HG03280 (cell line): ENCODE results near the gene CANX.

Source experiments
- ATAC-seq: cut with Tn5 transposase; IDR thresholded peaks from one replicate; pipeline ENCODE4 v1.9.1; 2021; ENCODE audit warnings: mild to moderate bottlenecking, moderate library complexity; ENCODE audit not compliant: unreplicated experiment

CANX gene

GRCh38 chr5:179773686-179774040, 74.9 kb downstream of the CANX start:
- ATAC-seq = no peak

DNA sequence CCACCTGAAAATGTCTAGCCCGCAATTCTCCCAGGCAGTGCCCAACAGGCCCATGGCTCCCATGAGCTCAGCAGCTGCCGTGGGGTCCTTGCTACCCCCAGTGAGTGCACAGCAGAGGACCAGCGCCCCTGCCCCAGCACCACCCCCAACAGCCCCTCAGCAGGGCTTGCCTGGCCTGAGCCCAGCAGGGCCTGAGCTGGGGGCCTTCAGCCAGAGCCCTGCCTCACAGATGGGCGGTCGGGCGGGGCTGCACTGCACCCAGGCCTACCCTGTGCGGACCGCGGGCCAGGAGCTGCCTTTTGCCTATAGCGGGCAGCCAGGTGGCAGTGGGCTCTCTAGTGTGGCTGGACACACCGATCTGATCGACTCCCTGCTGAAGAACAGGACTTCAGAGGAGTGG, 75.7 kb downstream of the CANX start:
- ATAC-seq = no peak

GRCh38 chr5:179776411-179776938, 77.7 kb downstream of the CANX start:
- ATAC-seq = no peak

GRCh38 chr5:179777456-179777855, 78.7 kb downstream of the CANX start:
- no peak for ATAC-seq

- no peak for ATAC-seq
Observed at GRCh38 chr5:179777909-179778308, 79.1 kb downstream of the CANX start.

GRCh38 chr5:179778591-179778990, 79.8 kb downstream of the CANX start:
- ATAC-seq = no peak

GRCh38 chr5:179779826-179780225, 81.1 kb downstream of the CANX start:
- no peak for ATAC-seq

DNA sequence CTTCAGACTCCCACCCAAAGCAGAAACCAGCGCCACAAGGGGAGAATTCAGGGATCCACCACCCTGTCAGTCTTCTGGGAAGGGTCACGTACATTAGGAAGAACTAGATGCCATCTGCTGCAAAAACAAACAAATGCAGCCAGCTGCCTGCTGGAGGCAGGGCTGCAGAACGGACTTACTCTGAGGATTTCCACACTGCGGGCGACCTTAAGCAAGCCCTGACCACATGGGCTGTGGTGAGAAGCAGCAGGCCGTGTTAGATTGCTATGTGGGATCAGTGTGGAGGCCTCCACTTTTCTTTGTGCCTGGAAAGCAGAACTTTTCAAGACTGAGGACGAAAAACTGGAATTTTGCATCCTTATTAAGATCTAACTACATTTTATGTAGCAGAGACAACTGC, 81.6 kb downstream of the CANX start:
- ATAC-seq = no peak
